ENCODE results near the gene SEMA5B. TPM values are rescaled to one million over a fixed set of nuclear protein-coding genes. Genes with fewer than 3 reads are reported as not detected.

The SEMA5B gene
- total RNA-seq, 1 experiment from 2014 or later = 9.4 TPM

- H2BK15ac ChIP-seq (ENCODE audit: low read depth, low read length) = no peak overlapping the region
- H2BK5ac ChIP-seq (ENCODE audit: insufficient read length, low read length) = no peak overlapping the region
- H2BK12ac ChIP-seq (ENCODE audit: insufficient read length, low read depth, low read length) = no peak overlapping the region
- no peaks in the 10 kb centered on the region; the same call in 1 of the 2 replicates for H3K27me3 ChIP-seq (ENCODE audit: insufficient read depth, low read length)
- H3K56ac ChIP-seq (ENCODE audit: insufficient read length, low read depth, low read length) = no peak overlapping the region
- H3K4me3 Mint-ChIP-seq = no peak overlapping the region
- DNase-seq = no peak
- H4K5ac ChIP-seq (ENCODE audit: insufficient read length, low read depth, low read length) = no peak overlapping the region
- TF ChIP-seq CTCF (conservative IDR thresholded peaks at IDR 0.05) = no peak
- no peak overlapping the region for H3K27ac ChIP-seq (ENCODE audit: insufficient read length, low read depth, low read length)
- H2AK5ac ChIP-seq (ENCODE audit: insufficient read length, low read length) = no peak overlapping the region
- no peak overlapping the region for H3K18ac ChIP-seq (ENCODE audit: insufficient read length, low read depth, low read length)
- H3T11ph ChIP-seq (ENCODE audit: low read length) = no peak overlapping the region
- no peaks in the 10 kb centered on the region for H3K4me1 ChIP-seq (ENCODE audit: insufficient read depth, low read length)
- no peak overlapping the region for H3K9ac ChIP-seq (ENCODE audit: extremely low read depth, insufficient read length, low read length)
- peaks cover 21% of the 10 kb centered on the region for H3K27me3 Mint-ChIP-seq (ENCODE audit: low read depth)
- H3K4me2 ChIP-seq (ENCODE audit: insufficient read depth, insufficient read length, low read length) = no peak overlapping the region
- H3K27ac Mint-ChIP-seq = no peak overlapping the region
- H3K9me3 Mint-ChIP-seq = no peaks in the 10 kb centered on the region
- no peak overlapping the region for H3K4ac ChIP-seq (ENCODE audit: low read depth, low read length)
- H3K79me1 ChIP-seq (ENCODE audit: insufficient read depth, low read depth, low read length, poor library complexity, severe bottlenecking) = no peaks in the 10 kb centered on the region
- no peak overlapping the region for H2BK20ac ChIP-seq (ENCODE audit: low read depth, low read length, poor library complexity, severe bottlenecking)
- no peak overlapping the region for H3K14ac ChIP-seq (ENCODE audit: insufficient read depth, low read length)
- no peak overlapping the region for H4K91ac ChIP-seq (ENCODE audit: insufficient read length, low read depth, low read length)
- no peaks in the 10 kb centered on the region for H3K9me3 ChIP-seq (ENCODE audit: control insufficient read depth, low read depth, low read length)
- WGBS (ENCODE audit: extremely low coverage, insufficient read length, low lambda C conversion rate) = no CpG with 5 or more reads among the region's 3 CpGs
- H3K23ac ChIP-seq (ENCODE audit: insufficient read length, low read depth, low read length) = no peak overlapping the region
- no peak overlapping the region for H4K8ac ChIP-seq (replicated peaks; ENCODE audit: insufficient read length, low read depth, low read length)
- no peaks in the 10 kb centered on the region for H3K36me3 Mint-ChIP-seq (ENCODE audit: insufficient read depth in 1 of 3, low read depth in 3 of 3)
- H3K4me1 Mint-ChIP-seq = peaks cover 19 to 36% of the 10 kb centered on the region in 2 experiments
- no peaks in the 10 kb centered on the region for H3K79me2 ChIP-seq (ENCODE audit: insufficient read depth, low read length)
- no peaks in the 10 kb centered on the region for H4K20me1 ChIP-seq (ENCODE audit: control insufficient read depth, insufficient read depth, insufficient read length)
- H2AFZ ChIP-seq (ENCODE audit: low read length) = no peak overlapping the region
- no peaks in the 10 kb centered on the region for H3K23me2 ChIP-seq (ENCODE audit: insufficient read length, low read depth, low read length, poor library complexity, severe bottlenecking)
- H2BK120ac ChIP-seq (ENCODE audit: low read depth, low read length, poor library complexity, severe bottlenecking) = no peak overlapping the region
Measured at GRCh38 chr3:122943828-122944190, 83.8 kb downstream of the SEMA5B start.

All from H9 (cell line).